ENCODE data around the gene ETV6. TPM values are rescaled to one million over a fixed set of nuclear protein-coding genes. Genes with fewer than 3 reads are reported as not detected.
A peak's percentile ranks its signal among the peaks of the same experiment; 100 is the strongest.

Gene ETV6
- polyA plus RNA-seq, 3 donors: 6.8 to 45.1 (median 11.7) TPM

GRCh38 chr12:11821386-11822080 is 172.1 kb downstream of the ETV6 start:
- H3K4me1 ChIP-seq (ENCODE audit: control insufficient read depth in 1 of 2, insufficient read depth in 2 of 2, low read length in 2 of 2): peaks cover 19 to 23% of the 10 kb centered on the region in 2 donors
- Mint-ChIP-seq H3K9me3 (no peaks in the 10 kb centered on the region), H3K27me3 (ENCODE audit: low read depth in 3 of 3) (peaks cover 0 to under 1% (median 0%) of the 10 kb centered on the region in 3 donors), H3K4me3 (no peak overlapping the region), H3K36me3 (peaks cover 47 to 52% of the 10 kb centered on the region in 2 donors), H3K4me1 (peaks cover 36% of the 10 kb centered on the region), H3K27ac (peak overlapping the region in 6 of 7 donors; percentile 52 to 94 (median 82))
- no peak overlapping the region for H2AFZ ChIP-seq (ENCODE audit: insufficient read depth, low read depth, low read length, poor library complexity, severe bottlenecking)
- intact Hi-C loops (cut with micrococcal nuclease): no loop called here
- H3K9me3 ChIP-seq (replicated peaks in 1 of 2; ENCODE audit: control insufficient read depth in 1 of 2, insufficient read depth in 1 of 2, low read length in 2 of 2): no peaks in the 10 kb centered on the region
- H3K9ac ChIP-seq (ENCODE audit: insufficient read depth, low read length, poor library complexity, severe bottlenecking): no peak overlapping the region
- TF ChIP-seq CTCF (IDR thresholded peaks at IDR 0.05): no peak
- H4K20me1 ChIP-seq (ENCODE audit: insufficient read depth, low read length): peaks cover 13% of the 10 kb centered on the region
- peaks cover 94% of the 10 kb centered on the region for H3K79me2 ChIP-seq (ENCODE audit: insufficient read depth, low read length)
- H3K27me3 ChIP-seq (ENCODE audit: control insufficient read depth in 2 of 2, insufficient read depth in 2 of 2, low read length in 2 of 2): no peaks in the 10 kb centered on the region
- no peak overlapping the region for H3K4me2 ChIP-seq (replicated peaks; ENCODE audit: extremely low read depth, low read length, poor library complexity, severe bottlenecking)
- no peak for DNase-seq
- no peak overlapping the region for H3K4me3 ChIP-seq (replicated peaks in 1 of 3; ENCODE audit: low read depth in 2 of 3, low read length in 3 of 3)
- WGBS (ENCODE audit: insufficient coverage): 85% methylated on average over 7 of the region's 10 CpGs
- peaks cover 6 to 37% of the 10 kb centered on the region in 2 donors for H3K36me3 ChIP-seq (replicated peaks in 1 of 2; ENCODE audit: control insufficient read depth in 1 of 2, insufficient read depth in 2 of 2, low read length in 2 of 2)
- H3K27ac ChIP-seq (ENCODE audit: low read depth in 1 of 2, low read length in 2 of 2): peak overlapping the region in 1 of 2 donors; percentile 78

DNA sequence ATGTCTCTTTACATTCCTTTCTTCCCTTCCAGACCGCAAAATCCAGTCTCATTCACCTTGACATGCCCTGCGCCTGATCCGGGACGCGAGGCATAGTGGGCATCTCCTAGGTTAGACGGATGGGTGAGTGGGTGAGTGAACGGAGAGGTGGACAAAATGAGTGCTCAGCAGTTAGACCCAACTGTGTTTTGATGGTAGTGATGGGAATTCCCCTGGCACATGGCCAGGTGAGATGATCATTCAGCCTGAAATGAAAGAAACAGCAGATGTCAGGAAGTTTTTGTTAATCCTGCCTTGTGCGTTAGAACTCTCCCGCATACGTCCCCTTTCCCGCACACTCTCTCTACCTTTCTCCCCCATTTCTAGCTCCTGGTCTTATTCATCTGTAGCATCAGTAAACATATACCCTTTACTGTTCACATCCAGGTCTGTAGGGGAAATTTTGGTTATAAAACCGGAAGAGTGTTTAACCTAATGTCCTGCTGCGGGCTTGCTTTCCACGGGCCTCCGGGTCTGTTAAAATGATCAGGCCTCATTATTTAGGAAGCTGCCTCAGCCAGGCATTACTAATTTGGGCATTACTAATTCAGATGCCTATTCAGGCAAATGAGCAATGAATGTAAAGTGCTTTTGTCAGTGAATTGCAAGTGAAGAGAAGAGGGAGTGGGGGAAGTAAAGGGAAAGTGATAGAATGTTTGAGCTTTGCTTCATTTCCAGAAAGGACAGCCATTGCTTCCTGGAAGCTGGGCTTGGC is 172.8 kb downstream of the ETV6 start:
- intact Hi-C loops (cut with micrococcal nuclease): no loop called here
- H3K4me2 ChIP-seq (replicated peaks; ENCODE audit: extremely low read depth, low read length, poor library complexity, severe bottlenecking): peak overlapping the region; percentile 1
- H2AFZ ChIP-seq (ENCODE audit: insufficient read depth, low read depth, low read length, poor library complexity, severe bottlenecking): no peak overlapping the region
- no peaks in the 10 kb centered on the region for H3K9me3 ChIP-seq (replicated peaks in 1 of 2; ENCODE audit: control insufficient read depth in 1 of 2, insufficient read depth in 1 of 2, low read length in 2 of 2)
- H3K36me3 ChIP-seq (replicated peaks in 1 of 2; ENCODE audit: control insufficient read depth in 1 of 2, insufficient read depth in 2 of 2, low read length in 2 of 2): peaks cover 8 to 33% of the 10 kb centered on the region in 2 donors
- H3K79me2 ChIP-seq (ENCODE audit: insufficient read depth, low read length): peaks cover 94% of the 10 kb centered on the region
- H3K27ac ChIP-seq (ENCODE audit: low read depth in 1 of 2, low read length in 2 of 2): peak overlapping the region; percentile 34 to 78
- H3K36me3 Mint-ChIP-seq: peaks cover 47 to 54% of the 10 kb centered on the region in 2 donors
- H3K9ac ChIP-seq (ENCODE audit: insufficient read depth, low read length, poor library complexity, severe bottlenecking): peak overlapping the region; percentile 0
- peak overlapping the region in 1 of 2 donors; percentile 31 for H3K4me3 Mint-ChIP-seq
- TF ChIP-seq CTCF (IDR thresholded peaks at IDR 0.05): no peak
- peaks cover 15% of the 10 kb centered on the region for H4K20me1 ChIP-seq (ENCODE audit: insufficient read depth, low read length)
- H3K9me3 Mint-ChIP-seq: no peaks in the 10 kb centered on the region
- peaks cover 26 to 30% of the 10 kb centered on the region in 2 donors for H3K4me1 ChIP-seq (ENCODE audit: control insufficient read depth in 1 of 2, insufficient read depth in 2 of 2, low read length in 2 of 2)
- H3K4me1 Mint-ChIP-seq: peaks cover 34% of the 10 kb centered on the region
- no peak overlapping the region for H3K4me3 ChIP-seq (replicated peaks in 1 of 3; ENCODE audit: low read depth in 2 of 3, low read length in 3 of 3)
- H3K27me3 Mint-ChIP-seq (ENCODE audit: low read depth in 3 of 3): peaks cover 0 to 3% (median 0%) of the 10 kb centered on the region in 3 donors
- WGBS (ENCODE audit: insufficient coverage): 79% methylated on average over 5 of the region's 15 CpGs
- peak; percentile 52 to 85 (median 65) for DNase-seq
- no peaks in the 10 kb centered on the region for H3K27me3 ChIP-seq (ENCODE audit: control insufficient read depth in 2 of 2, insufficient read depth in 2 of 2, low read length in 2 of 2)
- H3K27ac Mint-ChIP-seq: peak overlapping the region in 6 of 7 donors; percentile 3 to 94 (median 82)

All from CD14-positive monocyte (primary cell).